Adrenal gland (tissue), 12 donors: ENCODE results near the gene TXLNA. TPM values are rescaled to one million over a fixed set of nuclear protein-coding genes. Genes with fewer than 3 reads are reported as not detected.

Experiments used
- DNase-seq, 7 donors: peaks; one replicate each; pipeline ENCODE4 v3.0.0-alpha.2; 2019 to 2020
- H3K27ac ChIP-seq, 5 donors: fragments of 200-600 bp; sonication (generic) in 4 of 5; 1 replicate in 3 of 5; 2 replicates in 2 of 5; pipeline versions ENCODE4 v1.5.1 to v1.8.0; 2016 to 2020; ENCODE audit warnings: mild to moderate bottlenecking in 1 of 5
- H3K27me3 ChIP-seq: fragments of 200-600 bp; 2 replicates; pipeline ENCODE4 v1.8.0; 2021
- H3K36me3 ChIP-seq, 2 donors: fragments of 200-600 bp; replicated peaks in 1 of 2; 1 replicate in 1 of 2; 2 replicates in 1 of 2; pipeline versions ENCODE4 v1.5.1 to v1.8.0; 2018 to 2022
- H3K4me1 ChIP-seq, 2 donors: fragments of 200-600 bp; replicated peaks in 1 of 2; 1 replicate in 1 of 2; 2 replicates in 1 of 2; pipeline versions ENCODE4 v1.5.1 to v1.8.0; 2018 to 2021
- H3K4me3 ChIP-seq, 4 donors: fragments of 200-600 bp; sonication (generic) in 3 of 4; one replicate each; pipeline ENCODE4 v1.5.1; 2016 to 2018
- H3K9me3 ChIP-seq, 3 donors: fragments of 200-600 bp; sonication (generic) in 1 of 3; replicated peaks in 1 of 3; 1 replicate in 2 of 3; 2 replicates in 1 of 3; pipeline versions ENCODE4 v1.5.1 to v1.8.0; 2016 to 2021
- CTCF ChIP-seq, 6 experiments: fragments of 450-650 bp in 4 of 6; fragments of 200-600 bp in 2 of 6; sonication (generic) in 1 of 6; IDR thresholded peaks; 1 replicate in 5 of 6; 2 replicates in 1 of 6; pipeline versions ENCODE4 v1.5.1 to v1.8.0; 2016 to 2021; ENCODE audit warnings: antibody characterized with exemption in 6 of 6, mild to moderate bottlenecking in 2 of 6, moderate library complexity in 1 of 6
- POLR2A ChIP-seq, 2 donors: fragments of 450-650 bp; IDR thresholded peaks; one replicate each; pipeline ENCODE4 v1.6.1; 2017; ENCODE audit warnings: antibody characterized with exemption in 2 of 2, mild to moderate bottlenecking in 2 of 2, moderate library complexity in 1 of 2
- WGBS, 4 donors: extraction: QIAGEN DNeasy Blood & Tissue Kit in 2 of 4; methylation state at CpG; one replicate each; pipeline versions ENCODE4 v1.1.5 to v1.1.7; 2013 to 2017; 5-methylcytosine and 5-hydroxymethylcytosine counted together
- intact Hi-C, 2 donors: fragments of 100-400 bp; cut with DNase I; formaldehyde crosslinking; loops; one replicate each; pipeline versions ENCODE4 v1.14.1 to v1.15.0; 2022 to 2023
- polyA plus RNA-seq, 3 donors: library from polyadenylated mRNA; stranded (reverse); fragments of 200-250 nt in 2 of 3; fragments of 350-450 nt in 1 of 3; fragmentation: Illumina TruSeq in 1 of 3; extraction: RNeasy Lipid Tissue Mini Kit (QIAGEN cat#74804) in 1 of 3; gene quantifications; one replicate each; pipeline ENCODE4 v1.2.3, GENCODE V29; 2013 to 2014
- total RNA-seq, 9 donors: library from RNA; depleted of rRNA in 4 of 9; stranded (reverse); fragments of >200 nt in 4 of 9; fragments of 120-200 nt in 1 of 9; fragmentation: NEBNext Ultra II Directional in 1 of 9; extraction: Animal tissue kit (Norgen Biotek cat#: 25700) in 1 of 9; gene quantifications; one replicate each; pipeline versions ENCODE4 v1.1.0 to v1.2.4, GENCODE V29; 2013 to 2023
- donor health status: healthy with polysubstance abuse.
- donor health status: Bipolar disorder and iron deficiency.
- donor health status: DM: yes; HTN: yes; CAD: no.
- donor health status: DM: no; HTN: no; CAD: no.
- donor health status: DM: no; HTN: no; CAD: no.
- donor health status: DM: yes; HTN: yes; CAD: no.

TXLNA gene
- total and polyA plus RNA-seq, 12 donors = 14.9 to 97.4 (median 62.3) TPM

- H3K27me3 ChIP-seq = no peaks in the 10 kb centered on the region
- peaks cover 0 to 87% of the 10 kb centered on the region in 2 donors for H3K36me3 ChIP-seq
- TF ChIP-seq CTCF (IDR thresholded peaks at IDR 0.05) (no peak), POLR2A (IDR thresholded peaks at IDR 0.05) (no peak)
- intact Hi-C loops = no loop called here
- H3K27ac ChIP-seq = peak overlapping the region in 1 of 5 donors; percentile 10
- H3K4me3 ChIP-seq = no peak overlapping the region
- H3K4me1 ChIP-seq = peaks cover 3 to 9% of the 10 kb centered on the region in 2 donors
- 68 to 73% (median 70%) methylated on average over 3 of the region's 3 CpGs for WGBS, 4 donors
- DNase-seq = no peak
- no peaks in the 10 kb centered on the region for H3K9me3 ChIP-seq
Observed at GRCh38 chr1:32228771-32229170, 49.3 kb downstream of the TXLNA start.

GRCh38 chr1:32231843-32232432 lies 52.5 kb downstream of the TXLNA start:
- peaks cover 0 to 62% of the 10 kb centered on the region in 2 donors for H3K36me3 ChIP-seq
- DNase-seq = no peak
- H3K9me3 ChIP-seq = no peaks in the 10 kb centered on the region
- WGBS, 4 donors = 86 to 92% (median 90%) methylated on average over 5 of the region's 5 CpGs
- TF ChIP-seq POLR2A (IDR thresholded peaks at IDR 0.05) (no peak), CTCF (IDR thresholded peaks at IDR 0.05) (no peak)
- H3K4me3 ChIP-seq = no peak overlapping the region
- intact Hi-C loops = no loop called here
- H3K27ac ChIP-seq = no peak overlapping the region
- H3K27me3 ChIP-seq = no peaks in the 10 kb centered on the region
- peaks cover 19 to 26% of the 10 kb centered on the region in 2 donors for H3K4me1 ChIP-seq

- Histone ChIP-seq H3K9me3 (no peaks in the 10 kb centered on the region), H3K27ac (no peak overlapping the region), H3K27me3 (no peaks in the 10 kb centered on the region), H3K4me1 (peaks cover 19 to 29% of the 10 kb centered on the region in 2 donors), H3K4me3 (no peak overlapping the region), H3K36me3 (peaks cover 0 to 54% of the 10 kb centered on the region in 2 donors)
- intact Hi-C loops = no loop called here
- WGBS, 4 donors = 87 to 97% (median 93%) methylated on average over 8 of the region's 8 CpGs
- DNase-seq = no peak
- TF ChIP-seq CTCF (IDR thresholded peaks at IDR 0.05) (no peak), POLR2A (IDR thresholded peaks at IDR 0.05) (no peak)
Observed at GRCh38 chr1:32232558-32233304, 53.3 kb downstream of the TXLNA start.

- no peak for TF ChIP-seq CTCF (IDR thresholded peaks at IDR 0.05)
- no peak for DNase-seq
- H3K27me3 ChIP-seq = no peaks in the 10 kb centered on the region
- H3K36me3 ChIP-seq = peaks cover 0 to 34% of the 10 kb centered on the region in 2 donors
- H3K27ac ChIP-seq = peak overlapping the region; percentile 71 to 96 (median 87)
- intact Hi-C loops = no loop called here
- H3K9me3 ChIP-seq = no peaks in the 10 kb centered on the region
- WGBS, 4 donors = 79 to 91% (median 91%) methylated on average over 6 to 7 of the region's 7 CpGs
- H3K4me3 ChIP-seq = no peak overlapping the region
- peaks cover 19 to 32% of the 10 kb centered on the region in 2 donors for H3K4me1 ChIP-seq
Observed at GRCh38 chr1:32234792-32235191, 55.3 kb downstream of the TXLNA start.
